GM18511 (cell line): ENCODE measurements around the gene NOL4L.
"Not testable (repeated sequence)": the region's sequence is repeated elsewhere in the genome, so short reads cannot be mapped to it uniquely, and the experiment has no call there.

Experiments
- ATAC-seq: cut with Tn5 transposase; IDR thresholded peaks from one replicate; pipeline ENCODE4 v1.9.1; 2021; ENCODE audit warnings: mild to moderate bottlenecking, moderate library complexity; ENCODE audit not compliant: unreplicated experiment

Gene NOL4L

GRCh38 chr20:32474717-32474966 lies 110.5 kb downstream of the NOL4L start:
- ATAC-seq, result no peak

GRCh38 chr20:32474009-32474716 lies 111.0 kb downstream of the NOL4L start:
- no peak for ATAC-seq

- ATAC-seq, result no peak
Measured at GRCh38 chr20:32473231-32474008, 111.7 kb downstream of the NOL4L start.

- no peak for ATAC-seq
Measured at GRCh38 chr20:32472581-32473207, 112.4 kb downstream of the NOL4L start.

- ATAC-seq, result no peak
Measured at GRCh38 chr20:32470940-32471339, 114.2 kb downstream of the NOL4L start.

DNA sequence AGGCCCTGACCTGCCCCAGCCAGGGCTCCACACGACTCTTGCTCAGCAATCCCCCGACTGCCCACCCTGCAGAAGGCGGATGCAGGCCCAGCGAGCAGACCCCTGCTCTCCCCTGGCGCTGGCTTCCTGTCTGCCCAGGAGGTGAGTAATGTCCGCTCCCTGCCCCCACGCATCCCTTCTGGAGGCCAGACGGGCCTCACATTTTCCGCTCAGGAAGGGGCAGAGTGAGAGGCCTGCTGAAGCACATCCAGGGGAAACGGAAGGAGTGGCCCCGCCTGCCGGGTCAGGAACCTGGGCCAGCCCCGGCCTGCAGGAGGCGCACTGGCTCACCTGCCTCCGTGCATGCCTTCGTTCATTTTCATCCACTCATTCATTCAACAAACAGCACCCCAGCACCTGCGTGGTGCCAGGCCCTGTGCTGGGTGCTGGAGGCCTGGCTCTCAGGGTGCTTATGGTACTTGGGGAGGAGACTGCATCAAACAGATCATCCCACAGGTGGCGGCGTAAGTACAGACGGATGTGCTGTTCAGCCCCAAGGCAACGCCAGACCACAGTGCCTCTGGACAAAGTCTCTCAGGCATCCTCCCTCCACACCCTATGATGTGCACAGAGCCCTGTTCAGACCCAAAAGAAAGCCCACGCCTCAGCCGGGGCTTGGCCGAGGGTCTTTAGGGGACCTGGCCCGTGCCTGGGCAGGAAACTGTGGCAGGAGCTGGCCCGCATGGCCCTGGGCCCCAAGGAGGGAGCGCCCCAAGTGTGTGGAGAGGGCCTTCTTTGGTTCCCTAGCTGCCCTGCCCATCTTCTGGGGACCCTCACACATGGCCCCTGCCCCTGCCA lies 114.9 kb downstream of the NOL4L start:
- ATAC-seq, result no peak

- no peak for ATAC-seq
Measured at GRCh38 chr20:32468860-32469259, 116.3 kb downstream of the NOL4L start.

GRCh38 chr20:32468313-32468640 lies 116.9 kb downstream of the NOL4L start:
- ATAC-seq, result no peak

DNA sequence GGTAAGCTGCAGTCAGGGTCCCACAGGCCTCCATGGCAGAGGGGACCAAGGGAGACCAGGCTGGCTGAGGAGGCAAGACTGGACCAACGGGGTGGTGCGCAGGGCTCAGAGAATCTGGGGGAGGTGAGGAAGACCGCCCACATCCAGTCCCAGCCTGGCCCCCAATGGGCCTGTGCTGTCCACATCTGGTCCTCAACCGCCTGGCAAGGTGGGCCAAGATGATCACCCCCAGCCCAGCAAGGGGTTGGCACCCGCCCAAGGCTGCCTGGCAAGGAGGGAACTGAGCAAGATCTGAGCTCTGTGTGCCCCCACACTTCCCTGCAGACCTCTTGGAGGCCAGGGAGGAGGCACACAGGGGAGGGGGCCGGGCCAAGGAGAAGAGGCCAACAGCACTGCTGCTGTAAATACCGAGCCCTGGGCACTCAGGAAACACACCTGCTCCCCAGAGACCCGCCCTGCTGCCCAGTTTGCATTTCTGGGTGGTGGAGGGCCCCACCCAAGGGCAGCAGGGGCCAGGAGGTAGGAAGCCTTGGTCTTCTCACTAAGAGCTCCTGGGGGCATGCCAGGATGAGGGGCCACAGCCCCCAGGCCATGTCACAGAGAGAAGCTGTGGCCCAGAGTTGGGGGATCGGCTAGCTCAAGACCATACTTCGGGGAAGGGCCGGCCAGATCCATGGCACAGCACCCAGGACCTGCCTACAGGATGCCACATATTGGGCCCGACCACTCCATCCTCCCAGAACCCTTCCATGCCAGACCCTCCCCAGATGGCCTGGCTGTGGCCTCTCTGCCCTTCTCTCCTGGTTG lies 117.4 kb downstream of the NOL4L start:
- no peak for ATAC-seq

DNA sequence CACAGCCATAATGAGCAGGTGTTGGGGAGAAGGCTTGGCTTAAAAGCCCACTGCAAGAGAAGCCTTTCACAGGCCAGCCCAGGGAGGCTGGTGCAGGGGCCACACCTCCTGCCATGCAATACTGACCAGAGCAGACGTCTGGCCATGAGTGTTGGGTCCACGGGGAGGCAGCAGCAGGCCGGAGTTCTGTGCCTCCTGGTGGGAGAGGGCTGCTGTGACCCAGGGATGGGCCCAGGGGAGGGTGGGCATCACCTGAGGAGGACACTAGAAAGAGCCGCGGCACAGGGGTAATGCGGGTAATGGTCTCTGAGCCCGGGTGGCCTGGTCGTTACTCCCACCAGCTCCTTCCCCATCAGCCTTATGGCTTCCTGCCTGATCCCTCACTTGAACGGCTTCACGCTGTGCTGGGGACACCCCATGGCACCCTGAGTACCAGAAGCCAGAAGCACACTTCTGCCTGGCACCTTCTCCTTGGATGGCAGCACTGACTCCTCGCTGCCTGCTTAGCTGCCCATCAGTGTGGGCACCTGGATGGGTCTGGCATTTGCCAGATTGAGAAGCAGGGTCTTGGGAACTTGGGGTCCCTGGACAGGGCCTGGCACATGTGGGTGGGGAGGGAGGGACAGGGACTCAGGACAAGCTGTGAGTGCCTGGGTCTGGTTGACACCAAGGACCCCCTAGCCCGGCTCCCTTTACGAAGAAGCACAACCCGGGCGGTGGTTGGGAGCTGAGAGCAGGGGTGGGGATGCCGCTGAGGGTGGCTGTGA lies 118.2 kb downstream of the NOL4L start:
- ATAC-seq, result no peak

GRCh38 chr20:32465901-32466675 lies 119.0 kb downstream of the NOL4L start:
- ATAC-seq, result not testable (repeated sequence)

DNA sequence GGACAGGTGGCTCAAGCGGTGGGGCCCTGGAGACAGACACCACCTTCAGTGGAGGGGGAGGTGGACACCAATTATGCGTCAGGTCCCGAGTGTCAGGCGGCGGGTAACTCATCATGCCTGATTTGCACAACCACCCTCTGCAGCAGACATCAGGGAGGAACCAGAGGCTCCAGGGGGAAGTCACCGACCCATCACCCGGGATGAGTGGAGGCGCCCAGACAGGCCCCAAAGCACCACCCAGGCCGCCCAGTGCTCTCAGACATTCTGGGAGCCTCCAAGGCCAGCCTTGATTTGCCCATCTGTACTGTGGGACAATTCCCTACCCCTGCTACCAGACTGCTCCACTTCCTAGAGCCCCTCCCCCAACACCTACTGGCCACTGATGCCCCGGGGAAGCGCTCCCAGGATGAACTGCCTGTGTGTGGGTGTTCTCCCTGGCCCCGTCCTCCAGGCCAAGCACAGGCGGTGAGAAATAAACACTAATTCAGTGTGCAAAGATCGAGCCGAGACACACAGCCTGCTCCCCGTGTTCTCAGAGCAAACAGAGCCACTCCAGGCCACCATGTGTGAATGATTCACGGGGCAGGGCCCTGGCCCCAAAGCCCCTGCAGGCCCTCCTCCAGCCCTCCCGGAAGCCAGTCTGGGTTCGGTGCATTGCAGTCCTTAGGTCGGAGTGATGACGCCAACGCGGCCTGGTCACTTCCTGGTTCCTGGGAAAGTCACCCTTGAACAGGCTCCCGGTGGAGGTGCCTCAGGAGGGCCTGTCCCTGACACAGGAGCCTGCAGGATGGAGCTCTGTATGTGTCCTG lies 119.8 kb downstream of the NOL4L start:
- ATAC-seq, result no peak

GRCh38 chr20:32464401-32465091 lies 120.6 kb downstream of the NOL4L start:
- no peak for ATAC-seq

GRCh38 chr20:32463642-32464400 lies 121.3 kb downstream of the NOL4L start:
- no peak for ATAC-seq

- no peak for ATAC-seq
Measured at GRCh38 chr20:32462900-32463641, 122.1 kb downstream of the NOL4L start.

- ATAC-seq, result no peak
Measured at GRCh38 chr20:32461836-32462600, 123.1 kb downstream of the NOL4L start.
